T-helper 17 cell (primary cell): ENCODE measurements around the gene TTLL5. TPM values are rescaled to one million over a fixed set of nuclear protein-coding genes. Genes with fewer than 3 reads are reported as not detected.
"Not testable (repeated sequence)": the region's sequence is repeated elsewhere in the genome, so short reads cannot be mapped to it uniquely, and the experiment has no call there.

Experiments
- ATAC-seq: fragments of 150-1000 bp; cut with Tn5 transposase; 2 replicates; pipeline ENCODE4 v1.10.0; 2021; ENCODE audit warnings: mild to moderate bottlenecking, moderate library complexity
- DNase-seq, 3 donors: peaks; one replicate each; pipeline versions ENCODE4 v3.0.0 to v3.0.0-alpha.2; 2020 to 2021
- H3K9me3 ChIP-seq: one replicate; pipeline ENCODE4 v1.7.0; 2013; ENCODE audit warnings: low read length, mild to moderate bottlenecking; ENCODE audit not compliant: control insufficient read depth, poor library complexity, severe bottlenecking
- H3K27ac Mint-ChIP-seq: one replicate; pipeline ENCODE4 v1.8.0; 2022; ENCODE audit warnings: mild to moderate bottlenecking, moderate library complexity, mixed read lengths
- H3K27me3 Mint-ChIP-seq: one replicate; pipeline ENCODE4 v1.8.0; 2022; ENCODE audit warnings: mixed read lengths
- H3K36me3 Mint-ChIP-seq: one replicate; pipeline ENCODE4 v1.8.0; 2022; ENCODE audit warnings: low read depth, mixed read lengths
- H3K4me1 Mint-ChIP-seq: one replicate; pipeline ENCODE4 v1.8.0; 2022; ENCODE audit warnings: mild to moderate bottlenecking, mixed read lengths
- H3K4me3 Mint-ChIP-seq: one replicate; pipeline ENCODE4 v1.8.0; 2022; ENCODE audit warnings: mild to moderate bottlenecking, moderate library complexity, mixed read lengths
- total RNA-seq, 4 donors: library from RNA in 2 of 4; stranded (reverse) in 2 of 4; gene quantifications; one replicate each; pipeline ENCODE4 v1.2.3 and lab custom pipeline; 2022 to 2026

Gene TTLL5
- total RNA-seq, 2 donors from 2014 or later: 26.0 to 31.9 TPM

- ATAC-seq, H3K36me3 Mint-ChIP-seq, H3K4me3 Mint-ChIP-seq, H3K9me3 ChIP-seq, H3K4me1 Mint-ChIP-seq, H3K27me3 Mint-ChIP-seq, DNase-seq, H3K27ac Mint-ChIP-seq: not testable (repeated sequence)
These were observed 34.0 kb downstream of the TTLL5 start for GRCh38 chr14:75695025-75695424.

GRCh38 chr14:75697386-75697785 is 36.3 kb downstream of the TTLL5 start:
- Mint-ChIP-seq H3K36me3 (peaks cover 17% of the 10 kb centered on the region), H3K27ac (no peak overlapping the region), H3K4me1 (peaks cover 3% of the 10 kb centered on the region), H3K4me3 (no peak overlapping the region), H3K27me3 (no peaks in the 10 kb centered on the region)
- H3K9me3 ChIP-seq: no peaks in the 10 kb centered on the region
- DNase-seq (no peak), ATAC-seq (no peak)

- Mint-ChIP-seq H3K27ac (no peak overlapping the region), H3K4me1 (peaks cover 3% of the 10 kb centered on the region), H3K36me3 (peaks cover 17% of the 10 kb centered on the region), H3K27me3 (no peaks in the 10 kb centered on the region), H3K4me3 (no peak overlapping the region)
- ATAC-seq: no peak
- H3K9me3 ChIP-seq: no peaks in the 10 kb centered on the region
- DNase-seq: no peak
These were observed 36.9 kb downstream of the TTLL5 start for GRCh38 chr14:75697918-75698317.

- Mint-ChIP-seq H3K4me3 (no peak overlapping the region), H3K27me3 (no peaks in the 10 kb centered on the region), H3K27ac (no peak overlapping the region), H3K4me1 (peaks cover 3% of the 10 kb centered on the region), H3K36me3 (peaks cover 14% of the 10 kb centered on the region)
- ATAC-seq (no peak), DNase-seq (no peak)
- H3K9me3 ChIP-seq: no peaks in the 10 kb centered on the region
These were observed 38.3 kb downstream of the TTLL5 start for GRCh38 chr14:75699331-75699730.

GRCh38 chr14:75700295-75700694 is 39.2 kb downstream of the TTLL5 start:
- H3K9me3 ChIP-seq: no peaks in the 10 kb centered on the region
- peaks cover 6% of the 10 kb centered on the region for H3K4me1 Mint-ChIP-seq
- peaks cover 14% of the 10 kb centered on the region for H3K36me3 Mint-ChIP-seq
- DNase-seq: no peak
- no peak overlapping the region for H3K4me3 Mint-ChIP-seq
- no peak overlapping the region for H3K27ac Mint-ChIP-seq
- ATAC-seq: no peak
- H3K27me3 Mint-ChIP-seq: no peaks in the 10 kb centered on the region

- H3K27ac Mint-ChIP-seq: no peak overlapping the region
- H3K9me3 ChIP-seq: no peaks in the 10 kb centered on the region
- no peak for DNase-seq
- no peak overlapping the region for H3K4me3 Mint-ChIP-seq
- H3K4me1 Mint-ChIP-seq: peaks cover 6% of the 10 kb centered on the region
- H3K27me3 Mint-ChIP-seq: no peaks in the 10 kb centered on the region
- H3K36me3 Mint-ChIP-seq: peaks cover 16% of the 10 kb centered on the region
- no peak for ATAC-seq
These were observed 41.1 kb downstream of the TTLL5 start for GRCh38 chr14:75702122-75702521.

- H3K4me3 Mint-ChIP-seq: no peak overlapping the region
- peaks cover 16% of the 10 kb centered on the region for H3K36me3 Mint-ChIP-seq
- DNase-seq (no peak), ATAC-seq (no peak)
- H3K4me1 Mint-ChIP-seq: peaks cover 6% of the 10 kb centered on the region
- no peaks in the 10 kb centered on the region for H3K9me3 ChIP-seq
- no peak overlapping the region for H3K27ac Mint-ChIP-seq
- no peaks in the 10 kb centered on the region for H3K27me3 Mint-ChIP-seq
These were observed 41.7 kb downstream of the TTLL5 start for GRCh38 chr14:75702616-75703261.

GRCh38 chr14:75703467-75703866 is 42.4 kb downstream of the TTLL5 start:
- no peak for DNase-seq
- no peak for ATAC-seq
- H3K27ac Mint-ChIP-seq: no peak overlapping the region
- H3K4me1 Mint-ChIP-seq: peaks cover 6% of the 10 kb centered on the region
- no peaks in the 10 kb centered on the region for H3K9me3 ChIP-seq
- H3K27me3 Mint-ChIP-seq: no peaks in the 10 kb centered on the region
- peaks cover 18% of the 10 kb centered on the region for H3K36me3 Mint-ChIP-seq
- H3K4me3 Mint-ChIP-seq: no peak overlapping the region

GRCh38 chr14:75705014-75705413 is 44.0 kb downstream of the TTLL5 start:
- peaks cover 6% of the 10 kb centered on the region for H3K4me1 Mint-ChIP-seq

GRCh38 chr14:75709207-75709812 is 48.3 kb downstream of the TTLL5 start:
- H3K4me1 Mint-ChIP-seq: peaks cover 2% of the 10 kb centered on the region
- peaks cover 6% of the 10 kb centered on the region for H3K36me3 Mint-ChIP-seq
- no peak overlapping the region for H3K4me3 Mint-ChIP-seq
- H3K27ac Mint-ChIP-seq: no peak overlapping the region
- DNase-seq (peak; percentile 13 to 45 (median 28)), ATAC-seq (peak; percentile 85)
- no peaks in the 10 kb centered on the region for H3K9me3 ChIP-seq
- H3K27me3 Mint-ChIP-seq: no peaks in the 10 kb centered on the region

More at GRCh38 chr14:75705014-75705413, 44.0 kb downstream of the TTLL5 start:
- Mint-ChIP-seq H3K4me3 (no peak overlapping the region), H3K27ac (no peak overlapping the region), H3K36me3 (peaks cover 15% of the 10 kb centered on the region), H3K27me3 (no peaks in the 10 kb centered on the region)
- H3K9me3 ChIP-seq: no peaks in the 10 kb centered on the region
- DNase-seq (no peak), ATAC-seq (no peak)

GRCh38 chr14:75711105-75711795 is 50.2 kb downstream of the TTLL5 start:
- peaks cover 1% of the 10 kb centered on the region for H3K4me1 Mint-ChIP-seq
- H3K4me3 Mint-ChIP-seq: no peak overlapping the region
- no peak for ATAC-seq
- H3K27ac Mint-ChIP-seq: no peak overlapping the region
- H3K36me3 Mint-ChIP-seq: peaks cover 4% of the 10 kb centered on the region
- no peaks in the 10 kb centered on the region for H3K27me3 Mint-ChIP-seq
- no peak for DNase-seq
- H3K9me3 ChIP-seq: no peaks in the 10 kb centered on the region

- DNase-seq (no peak), ATAC-seq (no peak)
- Mint-ChIP-seq H3K27me3 (no peaks in the 10 kb centered on the region), H3K4me3 (no peak overlapping the region), H3K4me1 (peaks cover 3% of the 10 kb centered on the region), H3K36me3 (peaks cover 5% of the 10 kb centered on the region), H3K27ac (no peak overlapping the region)
- H3K9me3 ChIP-seq: no peaks in the 10 kb centered on the region
These were observed 50.8 kb downstream of the TTLL5 start for GRCh38 chr14:75711796-75712211.

- Mint-ChIP-seq H3K36me3 (peaks cover 4% of the 10 kb centered on the region), H3K27me3 (no peaks in the 10 kb centered on the region), H3K4me3 (no peak overlapping the region), H3K27ac (peak overlapping the region; percentile 16), H3K4me1 (peaks cover 5% of the 10 kb centered on the region)
- H3K9me3 ChIP-seq: no peaks in the 10 kb centered on the region
- DNase-seq: no peak
- ATAC-seq: no peak
These were observed 53.9 kb downstream of the TTLL5 start for GRCh38 chr14:75714991-75715390.
